Bone marrow (tissue), 2 donors: ENCODE results near the gene EIF3I.
A peak's percentile ranks its signal among the peaks of the same experiment; 100 is the strongest.

Source experiments
- DNase-seq, 2 donors: peaks; one replicate each; lab custom pipeline; 2025; lab: John Stamatoyannopoulos, UW

Gene EIF3I

DNA sequence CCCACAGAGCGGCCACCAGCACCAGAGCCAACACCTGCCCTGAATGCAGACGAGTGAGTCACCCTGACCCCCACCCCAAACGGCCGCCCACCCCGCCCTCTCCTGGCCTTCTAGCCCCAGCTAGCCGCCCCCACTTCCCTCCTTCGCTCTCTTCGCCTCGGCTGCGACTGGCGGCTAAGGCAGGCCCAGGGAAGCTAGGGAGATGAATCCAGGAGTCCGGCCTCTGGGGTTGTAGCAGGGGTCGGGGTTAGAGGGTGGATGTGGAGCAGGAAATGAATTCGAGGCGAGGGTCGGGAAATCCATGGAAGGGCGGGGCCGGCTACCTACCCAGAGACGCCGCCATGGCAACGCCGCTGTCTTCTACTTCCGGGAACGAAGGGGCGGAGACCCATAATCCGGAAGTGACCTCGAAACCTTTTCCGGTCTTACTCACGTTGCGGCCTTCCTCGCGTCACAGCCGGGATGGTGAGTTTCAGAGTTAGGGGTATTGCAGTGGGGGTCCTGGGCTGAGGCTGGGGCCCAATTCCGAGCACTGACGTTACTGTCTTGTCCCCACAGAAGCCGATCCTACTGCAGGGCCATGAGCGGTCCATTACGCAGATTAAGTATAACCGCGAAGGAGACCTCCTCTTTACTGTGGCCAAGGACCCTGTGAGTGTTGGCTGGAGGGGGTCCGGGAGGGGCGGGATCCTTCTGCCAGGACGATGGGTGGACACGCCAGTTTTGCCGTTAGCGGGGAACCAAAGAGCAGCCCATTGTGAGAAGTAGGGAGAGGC lies at the start of gene EIF3I, which contains the start of gene TMEM234:
Gene EIF3I (plus strand): TSS at position 428 of the 776 bp plus-strand sequence. CDS start 35 bp downstream, at position 463.
Gene TMEM234 (minus strand): TSS at position 374 of the 776 bp plus-strand sequence. CDS start 31 bp downstream, at position 343.
- DNase-seq, result peak; percentile 81

GRCh38 chr1:32172621-32173245 lies 49.5 kb upstream of the EIF3I start:
- peak in 1 of 2 donors; percentile 27 for DNase-seq

DNA sequence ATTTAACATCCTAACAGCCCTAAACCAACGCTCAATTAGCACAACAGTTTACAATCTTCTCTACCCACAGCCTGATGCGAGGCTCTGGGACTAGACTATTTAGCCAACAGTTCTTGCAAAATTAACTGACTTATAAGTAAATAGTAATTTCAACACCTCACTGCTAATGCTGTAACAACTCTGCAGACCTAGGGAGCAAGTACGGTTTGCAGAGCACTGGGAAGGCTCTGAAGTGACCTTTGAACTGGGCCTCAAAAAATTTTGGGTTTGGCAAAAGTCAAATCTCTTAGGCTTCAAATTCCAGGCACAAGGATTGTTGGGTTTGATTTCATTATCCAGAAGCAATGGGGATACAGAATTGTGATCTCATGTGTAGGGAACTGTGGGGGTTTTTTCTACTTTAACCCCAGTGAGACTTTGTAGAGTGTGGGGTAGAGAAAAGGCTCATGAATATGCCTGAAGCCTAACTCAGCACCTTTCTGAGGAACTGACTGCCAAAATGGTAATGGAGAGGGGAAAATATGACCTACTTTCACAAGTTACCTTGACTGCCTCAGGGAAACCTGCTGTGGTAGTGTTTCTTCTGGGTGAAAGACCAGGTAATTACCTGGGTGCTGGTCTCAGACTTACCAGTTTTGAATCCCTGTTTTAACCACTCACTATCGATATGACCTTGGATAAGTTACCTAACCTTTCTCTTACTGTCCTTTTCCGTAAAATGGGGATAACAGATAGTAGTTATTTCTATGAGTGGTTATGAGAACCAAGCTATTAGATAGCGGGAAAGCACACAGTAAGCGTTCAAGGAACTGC lies 43.6 kb upstream of the EIF3I start:
- no peak for DNase-seq

DNA sequence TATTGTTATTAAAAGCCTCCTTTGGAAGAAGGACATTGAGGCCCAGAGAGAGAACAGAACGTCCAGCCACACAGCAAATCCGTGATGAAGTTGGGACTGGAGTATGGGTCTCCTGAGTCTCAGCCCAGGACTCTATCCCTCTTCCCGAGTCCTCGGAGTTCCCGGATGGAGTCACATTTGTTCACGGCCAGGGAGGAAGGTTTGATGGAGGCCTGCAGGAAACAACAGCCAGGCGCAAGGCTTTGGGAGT lies 43.1 kb upstream of the EIF3I start:
- DNase-seq, result no peak

DNA sequence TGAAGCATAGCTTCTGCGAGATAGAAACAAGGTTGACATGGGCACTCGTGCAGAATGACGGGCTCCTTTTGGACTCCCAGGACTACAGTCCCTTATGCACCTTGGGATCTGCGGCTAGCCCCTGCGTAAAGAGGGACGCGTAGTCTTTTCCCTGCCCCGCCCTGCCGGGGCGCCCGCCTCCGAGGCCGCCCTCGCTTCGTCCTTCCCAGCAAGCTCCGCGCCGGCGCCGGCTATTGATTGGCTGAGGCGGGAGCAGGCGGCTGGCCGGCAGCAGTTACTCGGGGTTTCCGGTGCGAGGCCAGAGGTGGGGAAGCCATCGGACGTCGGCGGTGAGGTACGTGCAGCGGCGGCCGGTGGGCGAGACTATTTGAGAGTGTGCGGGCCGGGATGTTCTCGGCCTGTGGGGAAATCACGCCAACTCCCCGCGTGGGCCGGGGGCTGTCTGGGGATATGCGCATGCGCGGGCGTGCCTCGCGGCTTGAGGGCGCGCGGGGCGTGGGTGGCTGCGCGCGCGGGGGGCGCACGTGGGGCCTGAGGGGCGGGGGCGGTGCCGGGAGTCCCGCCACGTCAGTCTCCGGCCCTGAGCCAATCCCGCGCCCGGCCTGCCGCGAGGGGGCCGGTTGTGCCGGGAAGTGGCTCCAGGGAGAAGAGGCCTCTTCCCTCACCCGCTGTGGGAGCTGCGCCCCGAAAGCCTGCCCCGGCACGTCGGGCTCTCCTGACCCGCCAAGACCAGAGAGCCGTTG lies 42.6 kb upstream of the EIF3I start, which contains the start of gene TXLNA:
Gene TXLNA (plus strand): TSS at position 233 of the 743 bp plus-strand sequence. CDS start 671 bp downstream, outside the sequence.
- DNase-seq, result peak; percentile 77 to 99

DNA sequence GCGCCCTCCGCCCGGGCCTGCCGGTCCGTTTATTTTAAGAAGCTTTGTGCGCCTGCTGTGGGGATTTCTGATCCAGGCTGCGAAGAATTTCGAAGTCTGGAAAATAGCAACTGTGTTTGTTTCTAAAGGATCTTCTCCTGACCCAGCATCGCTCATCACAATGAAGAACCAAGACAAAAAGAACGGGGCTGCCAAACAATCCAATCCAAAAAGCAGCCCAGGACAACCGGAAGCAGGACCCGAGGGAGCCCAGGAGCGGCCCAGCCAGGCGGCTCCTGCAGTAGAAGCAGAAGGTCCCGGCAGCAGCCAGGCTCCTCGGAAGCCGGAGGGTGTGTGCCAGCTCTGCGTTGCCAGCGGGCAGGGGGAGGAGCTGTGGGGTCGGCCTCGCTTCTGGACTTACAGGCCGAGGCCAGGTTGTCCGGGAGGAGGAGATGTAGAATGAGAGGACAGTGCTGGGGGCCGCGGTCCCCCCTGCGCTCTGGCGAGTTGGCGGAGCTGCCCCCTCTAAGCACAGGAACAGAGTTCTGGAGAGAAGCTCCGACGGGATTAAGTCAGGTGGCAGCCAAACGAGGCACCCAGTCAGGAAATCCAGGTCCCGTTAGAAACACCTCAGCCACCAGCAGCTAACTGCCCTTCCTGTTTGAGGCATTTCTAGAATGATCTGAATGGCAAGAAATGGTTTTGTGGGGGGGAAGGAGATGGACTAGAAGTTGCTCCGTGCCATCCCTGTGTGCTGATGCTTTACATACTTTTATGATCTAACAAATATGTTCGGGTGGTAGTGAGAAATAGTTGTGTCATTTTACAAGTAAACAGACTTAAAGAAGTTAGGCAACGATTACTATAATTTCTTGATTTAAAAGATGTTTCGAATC lies 41.8 kb upstream of the EIF3I start:
- peak in 1 of 2 donors; percentile 52 for DNase-seq

GRCh38 chr1:32181065-32181464 lies 41.1 kb upstream of the EIF3I start:
- no peak for DNase-seq

DNA sequence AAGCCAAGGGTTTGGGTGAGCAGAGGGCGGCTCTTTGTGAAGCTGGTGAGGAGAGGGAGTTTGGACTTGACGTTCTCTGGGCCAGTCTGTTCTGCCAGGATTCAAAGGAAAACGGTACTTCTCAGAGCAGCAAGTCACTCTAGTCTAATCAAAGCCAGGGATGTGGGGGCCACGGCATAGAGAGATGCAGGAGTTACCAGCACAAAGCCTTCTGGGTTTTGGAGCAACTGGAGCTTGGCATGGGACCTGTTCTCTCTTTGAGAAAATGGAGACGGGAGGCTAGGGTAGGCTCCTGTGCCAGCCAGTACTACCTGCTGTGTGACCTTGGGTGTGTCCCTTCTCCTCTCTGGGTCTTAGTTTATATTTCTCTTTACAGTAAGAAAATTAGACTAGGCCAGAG lies 40.6 kb upstream of the EIF3I start:
- DNase-seq, result no peak

- DNase-seq, result no peak
Measured at GRCh38 chr1:32182060-32182459, 40.1 kb upstream of the EIF3I start.

DNA sequence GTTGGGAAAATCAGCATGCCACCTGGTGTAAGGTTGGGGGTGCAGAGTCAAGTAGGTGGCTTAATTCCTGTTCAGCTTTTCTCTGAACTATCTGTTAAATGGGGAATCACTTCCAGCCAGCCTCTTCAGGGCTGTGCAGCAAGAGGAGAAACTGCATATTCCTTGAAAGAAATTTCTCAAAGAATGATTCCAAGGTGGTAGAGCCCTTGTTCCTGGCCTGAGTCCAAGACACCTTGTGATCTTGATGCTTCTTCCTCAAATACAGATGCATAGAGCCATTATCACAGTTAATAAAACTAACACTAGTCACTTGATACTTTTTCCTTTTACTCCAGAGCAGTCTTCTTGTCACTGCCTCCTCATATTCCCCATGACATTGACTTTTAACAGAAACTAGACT lies 37.6 kb upstream of the EIF3I start:
- no peak for DNase-seq

- no peak for DNase-seq
Measured at GRCh38 chr1:32186077-32186476, 36.1 kb upstream of the EIF3I start.

GRCh38 chr1:32186491-32186890 lies 35.7 kb upstream of the EIF3I start:
- no peak for DNase-seq

DNA sequence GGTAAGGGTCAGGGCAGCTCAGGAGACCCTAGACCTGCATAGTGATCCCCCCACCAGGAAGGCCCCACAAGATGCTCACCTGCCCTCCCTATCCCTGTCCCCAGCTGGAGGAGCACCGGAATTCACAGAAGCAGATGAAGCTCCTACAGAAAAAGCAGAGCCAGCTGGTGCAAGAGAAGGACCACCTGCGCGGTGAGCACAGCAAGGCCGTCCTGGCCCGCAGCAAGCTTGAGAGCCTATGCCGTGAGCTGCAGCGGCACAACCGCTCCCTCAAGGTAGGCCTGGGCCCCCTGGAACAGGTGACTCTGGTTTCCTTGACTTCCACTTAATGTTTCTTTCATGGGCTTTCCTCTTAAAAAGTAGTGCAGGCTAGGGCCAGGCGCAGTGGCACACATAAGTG lies 34.4 kb upstream of the EIF3I start:
- DNase-seq, result no peak

DNA sequence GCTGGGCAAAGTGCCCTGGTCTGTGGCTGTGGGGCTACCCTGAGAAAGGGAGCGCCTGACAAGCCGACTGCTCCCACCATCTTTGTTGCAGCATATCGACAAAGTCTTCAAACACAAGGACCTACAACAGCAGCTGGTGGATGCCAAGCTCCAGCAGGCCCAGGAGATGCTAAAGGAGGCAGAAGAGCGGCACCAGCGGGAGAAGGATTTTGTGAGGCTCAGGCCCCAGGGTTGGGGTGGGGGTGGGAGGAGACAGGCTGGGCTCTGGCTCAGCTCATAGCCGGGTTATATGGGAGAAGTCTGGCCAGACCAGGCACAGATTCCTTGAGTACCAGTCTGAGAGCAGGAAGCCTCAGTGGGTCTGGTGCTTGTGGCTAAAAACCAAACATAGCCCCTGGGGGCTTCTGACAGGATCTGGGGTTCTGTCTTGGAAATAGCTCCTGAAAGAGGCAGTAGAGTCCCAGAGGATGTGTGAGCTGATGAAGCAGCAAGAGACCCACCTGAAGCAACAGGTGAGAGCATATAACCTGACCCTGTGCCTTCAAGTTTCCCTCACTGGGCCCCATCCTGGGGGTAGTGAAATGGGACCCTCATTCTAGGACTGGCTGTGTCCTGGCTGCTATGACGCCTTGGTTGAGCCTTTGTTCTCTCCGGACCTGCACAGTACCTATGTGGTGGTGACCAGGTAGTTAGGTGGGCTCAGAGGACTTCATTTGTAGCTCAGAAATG lies 29.8 kb upstream of the EIF3I start:
- no peak for DNase-seq

- no peak for DNase-seq
Measured at GRCh38 chr1:32194984-32195383, 27.2 kb upstream of the EIF3I start.

DNA sequence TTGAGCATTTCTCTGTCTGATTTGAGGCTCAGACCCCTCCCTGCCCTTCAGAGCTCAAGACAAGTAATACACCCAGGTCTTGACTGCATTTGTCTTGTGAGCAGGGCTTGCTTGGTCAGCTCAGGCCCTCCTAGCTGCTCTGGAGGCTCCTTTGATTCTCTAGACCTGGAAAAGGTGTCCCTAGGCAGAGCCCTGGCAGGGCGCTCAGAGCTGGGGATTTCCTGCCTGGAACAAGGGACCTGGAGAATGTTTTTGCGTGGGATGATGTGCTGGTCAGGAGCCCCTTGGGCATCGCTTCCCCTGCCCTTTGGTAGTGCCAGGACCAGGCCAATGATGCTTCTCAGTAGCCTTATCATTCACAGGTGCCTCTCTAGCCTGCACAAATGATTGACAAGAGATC lies 26.7 kb upstream of the EIF3I start:
- DNase-seq, result no peak

DNA sequence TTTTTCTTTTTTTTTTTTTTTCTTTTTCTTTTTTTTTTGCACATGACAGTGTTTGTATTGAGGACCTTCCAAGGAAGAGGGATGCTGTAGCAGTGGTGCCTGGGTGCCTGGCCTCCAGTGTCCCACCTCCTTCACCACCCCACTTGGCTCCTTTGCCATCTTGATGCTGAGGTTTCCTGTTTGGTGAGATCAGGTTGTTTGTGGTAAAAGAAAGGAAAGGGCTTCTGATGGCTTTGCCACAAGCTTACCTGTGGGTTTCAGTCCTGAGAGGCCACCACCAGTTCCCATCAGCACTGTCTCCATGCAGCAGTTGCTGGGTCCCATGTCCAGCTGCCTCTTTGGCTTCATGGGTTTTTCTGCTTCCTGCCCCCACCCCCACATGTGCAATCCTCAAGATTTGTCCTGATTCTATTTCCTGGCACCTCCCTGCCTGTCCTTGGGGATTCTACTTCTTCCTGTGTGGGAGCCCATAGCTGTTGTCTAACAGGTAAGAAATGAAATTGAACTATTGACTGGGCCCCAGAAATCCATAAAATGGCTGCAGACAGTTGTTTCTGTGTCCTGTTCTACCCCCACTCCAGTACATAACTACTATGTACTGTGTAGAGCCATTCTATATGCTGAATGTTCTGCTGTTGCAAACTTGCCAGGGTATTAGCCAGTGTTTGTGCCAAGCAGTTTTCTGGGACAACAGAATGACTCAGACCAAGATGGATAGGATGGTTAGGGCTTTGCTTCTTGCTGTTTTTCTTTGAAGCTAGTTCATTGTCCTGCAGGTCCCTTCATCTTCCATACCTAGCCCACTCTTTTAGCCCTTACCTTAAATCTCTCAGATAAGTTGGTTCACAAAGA lies 26.0 kb upstream of the EIF3I start:
- DNase-seq, result no peak

DNA sequence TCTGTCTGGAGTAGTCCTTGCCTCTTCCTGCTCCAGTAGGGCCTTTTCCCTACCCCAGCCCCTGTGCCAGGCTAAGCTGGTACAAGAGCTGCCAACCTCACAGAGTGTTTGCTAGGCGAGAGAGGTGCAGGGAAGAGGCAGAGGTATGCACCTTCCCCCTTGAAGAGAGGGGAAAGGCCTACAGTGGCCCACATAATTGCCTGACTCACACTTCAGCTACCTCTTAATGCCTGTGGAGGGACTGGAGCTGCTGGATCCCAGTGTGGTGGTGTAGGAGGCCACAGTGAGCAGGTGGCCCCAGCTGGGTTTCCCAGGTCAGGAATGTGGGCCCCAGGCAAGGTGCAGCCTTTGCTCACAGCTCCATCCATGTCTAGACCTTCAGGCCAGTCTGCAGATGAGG lies 25.1 kb upstream of the EIF3I start:
- DNase-seq, result no peak

DNA sequence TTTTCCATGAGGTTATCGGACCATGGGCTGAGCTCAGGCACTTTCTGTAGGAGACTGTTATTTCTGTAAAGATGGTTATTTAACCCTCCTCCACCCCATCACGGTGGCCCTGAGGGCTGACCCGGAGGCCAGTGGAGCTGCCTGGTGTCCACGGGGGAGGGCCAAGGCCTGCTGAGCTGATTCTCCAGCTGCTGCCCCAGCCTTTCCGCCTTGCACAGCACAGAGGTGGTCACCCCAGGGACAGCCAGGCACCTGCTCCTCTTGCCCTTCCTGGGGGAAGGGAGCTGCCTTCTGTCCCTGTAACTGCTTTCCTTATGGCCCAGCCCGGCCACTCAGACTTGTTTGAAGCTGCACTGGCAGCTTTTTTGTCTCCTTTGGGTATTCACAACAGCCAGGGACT lies 24.4 kb upstream of the EIF3I start:
- DNase-seq, result no peak
